Activated B cell treated with CpG ODN at 0.5 μM for 24 hours (primary cell): ENCODE measurements around the gene TMC1. TPM values are rescaled to one million over a fixed set of nuclear protein-coding genes. Genes with fewer than 3 reads are reported as not detected.
"Not testable (repeated sequence)": the region's sequence is repeated elsewhere in the genome, so short reads cannot be mapped to it uniquely, and the experiment has no call there.

ENCODE experiments used
- ATAC-seq: fragments of 200-7000 bp; cut with Tn5 transposase; one replicate; pipeline ENCODE4 v1.10.0; 2021; ENCODE audit warnings: low read depth, mild to moderate bottlenecking, moderate library complexity
- CTCF ChIA-PET: fragments of 350-600 bp; sonication (Branson Sonifier 250); formaldehyde crosslinking; loops from one replicate; lab custom pipeline; 2021; ENCODE audit warnings: antibody characterized with exemption; lab: Charles Lee
- POLR2A ChIA-PET: fragments of 350-600 bp; sonication (Branson Sonifier 250); formaldehyde crosslinking; loops from one replicate; lab custom pipeline; 2021; ENCODE audit warnings: antibody characterized with exemption; lab: Charles Lee
- DNase-seq: peaks from one replicate; pipeline ENCODE4 v3.0.0; 2022
- H3K27ac Mint-ChIP-seq: one replicate; pipeline ENCODE4 v1.8.0; 2020; ENCODE audit warnings: mixed read lengths
- H3K27me3 Mint-ChIP-seq: one replicate; pipeline ENCODE4 v1.8.0; 2021; ENCODE audit warnings: mixed read lengths
- H3K36me3 Mint-ChIP-seq: one replicate; pipeline ENCODE4 v1.8.0; 2021; ENCODE audit warnings: low read depth, mixed read lengths
- H3K4me1 Mint-ChIP-seq: one replicate; pipeline ENCODE4 v1.8.0; 2021; ENCODE audit warnings: mixed read lengths
- H3K4me3 Mint-ChIP-seq: one replicate; pipeline ENCODE4 v1.8.0; 2020; ENCODE audit warnings: mild to moderate bottlenecking, mixed read lengths
- H3K9me3 Mint-ChIP-seq: one replicate; pipeline ENCODE4 v1.8.0; 2020; ENCODE audit warnings: mixed read lengths
- CTCF ChIP-seq: fragments of 200-600 bp; IDR thresholded peaks from one replicate; pipeline ENCODE4 v1.8.0; 2022; ENCODE audit warnings: antibody characterized with exemption, mild to moderate bottlenecking
- intact Hi-C: fragments of 100-400 bp; cut with micrococcal nuclease; formaldehyde crosslinking; loops from one replicate; pipeline ENCODE4 v1.15.1; 2024
- total RNA-seq: library from RNA; stranded (reverse); gene quantifications from 2 replicates; pipeline ENCODE4 v1.2.3, GENCODE V29; 2022

TMC1 gene
- total RNA-seq, 1 donor from 2014 or later: not detected

GRCh38 chr9:72486594-72486955 is 34.8 kb upstream of the TMC1 start:
- no peaks in the 10 kb centered on the region for H3K36me3 Mint-ChIP-seq
- CTCF ChIA-PET: no interaction called here

GRCh38 chr9:72487665-72488064 is 33.7 kb upstream of the TMC1 start:
- DNase-seq, H3K9me3 Mint-ChIP-seq, H3K36me3 Mint-ChIP-seq, H3K27me3 Mint-ChIP-seq, CTCF ChIA-PET, ATAC-seq, intact Hi-C loops, H3K4me3 Mint-ChIP-seq, H3K27ac Mint-ChIP-seq, H3K4me1 Mint-ChIP-seq: not testable (repeated sequence)
- POLR2A ChIA-PET: interaction anchor here (0.6 kb wide), 1 partner anchor 850 kb away, joined by 9 read pairs; no protein-coding TSS in a partner anchor

More at GRCh38 chr9:72486594-72486955, 34.8 kb upstream of the TMC1 start:
- Mint-ChIP-seq H3K27me3 (peaks cover 3% of the 10 kb centered on the region), H3K4me3 (no peak overlapping the region), H3K4me1 (no peaks in the 10 kb centered on the region), H3K27ac (no peak overlapping the region), H3K9me3 (no peaks in the 10 kb centered on the region)
- ATAC-seq (no peak), DNase-seq (no peak)
- TF ChIP-seq CTCF: no peak
- intact Hi-C loops: no loop called here
- POLR2A ChIA-PET: no interaction called here

- DNase-seq: no peak
- no peak overlapping the region for H3K27ac Mint-ChIP-seq
Observed at GRCh38 chr9:72489986-72490385, 31.4 kb upstream of the TMC1 start.

GRCh38 chr9:72491242-72491641 is 30.2 kb upstream of the TMC1 start:
- intact Hi-C loops: no loop called here
- ATAC-seq (no peak), DNase-seq (no peak)
- no peaks in the 10 kb centered on the region for H3K4me1 Mint-ChIP-seq
- H3K27me3 Mint-ChIP-seq: peaks cover 3% of the 10 kb centered on the region
- ChIA-PET CTCF (no interaction called here), POLR2A (no interaction called here)
- no peaks in the 10 kb centered on the region for H3K36me3 Mint-ChIP-seq
- no peak overlapping the region for H3K27ac Mint-ChIP-seq
- no peak for TF ChIP-seq CTCF
- no peaks in the 10 kb centered on the region for H3K9me3 Mint-ChIP-seq
- no peak overlapping the region for H3K4me3 Mint-ChIP-seq

More at GRCh38 chr9:72489986-72490385, 31.4 kb upstream of the TMC1 start:
- POLR2A ChIA-PET: no interaction called here
- intact Hi-C loops: no loop called here
- no peaks in the 10 kb centered on the region for H3K9me3 Mint-ChIP-seq
- ATAC-seq: no peak
- no peak overlapping the region for H3K4me3 Mint-ChIP-seq
- no peak for TF ChIP-seq CTCF
- no peaks in the 10 kb centered on the region for H3K36me3 Mint-ChIP-seq
- CTCF ChIA-PET: no interaction called here
- no peaks in the 10 kb centered on the region for H3K4me1 Mint-ChIP-seq
- H3K27me3 Mint-ChIP-seq: peaks cover 3% of the 10 kb centered on the region

GRCh38 chr9:72494051-72494450 is 27.4 kb upstream of the TMC1 start:
- ATAC-seq: no peak
- Mint-ChIP-seq H3K36me3 (no peaks in the 10 kb centered on the region), H3K27me3 (peaks cover 3% of the 10 kb centered on the region), H3K4me3 (no peak overlapping the region), H3K4me1 (no peaks in the 10 kb centered on the region), H3K27ac (no peak overlapping the region), H3K9me3 (no peaks in the 10 kb centered on the region)
- intact Hi-C loops: no loop called here
- DNase-seq: no peak
- ChIA-PET CTCF (no interaction called here), POLR2A (no interaction called here)
- TF ChIP-seq CTCF: no peak

- intact Hi-C loops: no loop called here
- DNase-seq: no peak
- TF ChIP-seq CTCF: no peak
- Mint-ChIP-seq H3K4me3 (no peak overlapping the region), H3K27me3 (no peaks in the 10 kb centered on the region), H3K4me1 (no peaks in the 10 kb centered on the region), H3K27ac (no peak overlapping the region), H3K9me3 (peaks cover 2% of the 10 kb centered on the region), H3K36me3 (no peaks in the 10 kb centered on the region)
- ChIA-PET POLR2A (no interaction called here), CTCF (no interaction called here)
- ATAC-seq: no peak
Observed at GRCh38 chr9:72497447-72498046, 23.9 kb upstream of the TMC1 start.
